WI38 (cell line): ENCODE results near the gene TRIM24.
"Not testable (repeated sequence)": the region's sequence is repeated elsewhere in the genome, so short reads cannot be mapped to it uniquely, and the experiment has no call there.

Experiments used
- H3K4me3 ChIP-seq: 2 replicates; pipeline ENCODE4 v1.5.1; 2011; ENCODE audit warnings: low read depth, mild to moderate bottlenecking, control low read depth, low read length
- CTCF ChIP-seq: IDR thresholded peaks from 2 replicates; pipeline ENCODE4 v1.5.1; 2012; ENCODE audit warnings: low read depth, mild to moderate bottlenecking, control low read depth, low read length

Gene TRIM24

GRCh38 chr7:138478499-138478908 is 18.4 kb downstream of the TRIM24 start:
- no peak overlapping the region for H3K4me3 ChIP-seq
- TF ChIP-seq CTCF = no peak

- no peak for TF ChIP-seq CTCF
- H3K4me3 ChIP-seq = no peak overlapping the region
Observed at GRCh38 chr7:138480527-138480926, 20.5 kb downstream of the TRIM24 start.

- TF ChIP-seq CTCF = no peak
- no peak overlapping the region for H3K4me3 ChIP-seq
Observed at GRCh38 chr7:138481447-138482380, 21.7 kb downstream of the TRIM24 start.

- TF ChIP-seq CTCF = no peak
- H3K4me3 ChIP-seq = no peak overlapping the region
Observed at GRCh38 chr7:138483531-138483930, 23.5 kb downstream of the TRIM24 start.

- not testable (repeated sequence) for H3K4me3 ChIP-seq
Observed at GRCh38 chr7:138485508-138485907, 25.4 kb downstream of the TRIM24 start.

GRCh38 chr7:138489139-138489538 is 29.1 kb downstream of the TRIM24 start:
- not testable (repeated sequence) for H3K4me3 ChIP-seq

- TF ChIP-seq CTCF = no peak
- no peak overlapping the region for H3K4me3 ChIP-seq
Observed at GRCh38 chr7:138491612-138492386, 31.7 kb downstream of the TRIM24 start.

- no peak for TF ChIP-seq CTCF
Observed at GRCh38 chr7:138492423-138492822, 32.4 kb downstream of the TRIM24 start.

More at GRCh38 chr7:138492423-138492822, 32.4 kb downstream of the TRIM24 start:
- no peak overlapping the region for H3K4me3 ChIP-seq
